T-cell (primary cell): ENCODE results near the gene MINK1. TPM values are rescaled to one million over a fixed set of nuclear protein-coding genes. Genes with fewer than 3 reads are reported as not detected.

Experiments
- ATAC-seq, 4 experiments: fragments of 200-7000 bp in 3 of 4; fragments of 150-1000 bp in 1 of 4; cut with Tn5 transposase; replicated peaks in 1 of 4; 1 replicate in 3 of 4; 2 replicates in 1 of 4; pipeline ENCODE4 v1.10.0; 2021; ENCODE audit warnings: moderate library complexity in 3 of 4, mild to moderate bottlenecking in 2 of 4, moderate number of reproducible peaks in 1 of 4
- CTCF ChIA-PET, 2 donors: fragments of 300-600 bp; sonication (Branson Sonifier 250); formaldehyde crosslinking; loops; one replicate each; lab custom pipeline; 2022; ENCODE audit warnings: antibody characterized with exemption in 2 of 2; lab: Charles Lee
- POLR2A ChIA-PET, 2 donors: fragments of 300-600 bp; sonication (Branson Sonifier 250); formaldehyde crosslinking; loops; one replicate each; lab custom pipeline; 2022; ENCODE audit warnings: antibody characterized with exemption in 2 of 2; lab: Charles Lee
- DNase-seq, 35 experiments: peaks; one replicate each; pipeline versions ENCODE4 v3.0.0 to v3.0.0-alpha.2; 2013 to 2023
- H3K27ac ChIP-seq: one replicate; pipeline ENCODE4 v1.5.1; 2013; ENCODE audit warnings: low read length
- H3K27me3 ChIP-seq, 2 experiments: replicated peaks in 1 of 2; 1 replicate in 1 of 2; 2 replicates in 1 of 2; pipeline versions ENCODE4 v1.6.1 to v1.7.0; 2013; ENCODE audit warnings: low read length in 1 of 2, mixed read lengths in 1 of 2; ENCODE audit not compliant: control insufficient read depth in 2 of 2, insufficient read depth in 2 of 2; ENCODE audit errors: extremely low read depth in 1 of 2
- H3K36me3 ChIP-seq, 2 donors: 1 replicate in 1 of 2; 2 replicates in 1 of 2; pipeline versions ENCODE4 v1.6.1 to v1.7.0; 2013; ENCODE audit warnings: low read length in 1 of 2; ENCODE audit not compliant: control insufficient read depth in 2 of 2, insufficient read depth in 1 of 2; ENCODE audit errors: extremely low read depth in 1 of 2
- H3K4me1 ChIP-seq, 2 experiments: 1 replicate in 1 of 2; 2 replicates in 1 of 2; pipeline versions ENCODE4 v1.6.1 to v1.7.0; 2013; ENCODE audit warnings: low read length in 2 of 2, mixed read lengths in 1 of 2; ENCODE audit not compliant: insufficient read depth in 2 of 2, control insufficient read depth in 1 of 2; ENCODE audit errors: extremely low read depth in 1 of 2
- H3K4me3 ChIP-seq, 2 donors: 1 replicate in 1 of 2; 2 replicates in 1 of 2; pipeline versions ENCODE4 v1.5.1 to v1.7.0; 2013; ENCODE audit warnings: mild to moderate bottlenecking in 2 of 2, low read length in 1 of 2, moderate library complexity in 1 of 2; ENCODE audit not compliant: control insufficient read depth in 1 of 2; ENCODE audit errors: extremely low read depth in 1 of 2
- H3K9me3 ChIP-seq: 2 replicates; pipeline ENCODE4 v1.7.0; 2013
- H3K27ac Mint-ChIP-seq, 2 donors: one replicate each; pipeline ENCODE4 v1.8.0; 2020 to 2021; ENCODE audit warnings: mild to moderate bottlenecking in 2 of 2, mixed read lengths in 2 of 2
- H3K27me3 Mint-ChIP-seq, 2 donors: one replicate each; pipeline ENCODE4 v1.8.0; 2021 to 2022; ENCODE audit warnings: mixed read lengths in 2 of 2
- H3K36me3 Mint-ChIP-seq: one replicate; pipeline ENCODE4 v1.8.0; 2021; ENCODE audit warnings: mixed read lengths
- H3K4me1 Mint-ChIP-seq, 3 donors: one replicate each; pipeline ENCODE4 v1.8.0; 2020 to 2022; ENCODE audit warnings: mixed read lengths in 3 of 3, mild to moderate bottlenecking in 1 of 3
- H3K4me3 Mint-ChIP-seq, 3 donors: one replicate each; pipeline ENCODE4 v1.8.0; 2020 to 2022; ENCODE audit warnings: mild to moderate bottlenecking in 3 of 3, mixed read lengths in 3 of 3, moderate library complexity in 3 of 3
- H3K9me3 Mint-ChIP-seq, 3 donors: one replicate each; pipeline ENCODE4 v1.8.0; 2020 to 2022; ENCODE audit warnings: mixed read lengths in 3 of 3
- WGBS: methylation state at CpG from one replicate; pipeline ENCODE4 v1.1.5; 2013; ENCODE audit warnings: missing lambda C conversion rate; ENCODE audit not compliant: insufficient coverage; 5-methylcytosine and 5-hydroxymethylcytosine counted together
- total RNA-seq, 35 experiments: library from RNA in 6 of 35; stranded (reverse) in 6 of 35; fragments of 120-200 nt in 1 of 35; gene quantifications; one replicate each; pipeline versions ENCODE4 v1.2.1 to v1.2.4 and lab custom pipeline; 2013 to 2026

MINK1 gene
- total RNA-seq, 5 donors from 2014 or later (not counting 1 experiment from before 2014, with no cell fraction given): 156 to 189 (median 164) TPM

- Histone ChIP-seq H3K27me3 (no peaks in the 10 kb centered on the region), H3K27ac (no peak overlapping the region), H3K4me1 (peaks cover 8 to 32% of the 10 kb centered on the region in 2 experiments), H3K36me3 (peaks cover 0 to 15% of the 10 kb centered on the region in 2 donors), H3K4me3 (no peak overlapping the region), H3K9me3 (no peaks in the 10 kb centered on the region)
- DNase-seq: no peak
- H3K4me3 Mint-ChIP-seq: peak overlapping the region in 1 of 3 donors; percentile 28
- POLR2A ChIA-PET: interaction anchor here in 1 of 2 donors (0.6 kb wide), 1 partner anchor 894 kb away, joined by 5 read pairs; no protein-coding TSS in a partner anchor
- 42% methylated on average over 4 of the region's 8 CpGs for WGBS
- peak overlapping the region; percentile 2 to 48 for H3K27ac Mint-ChIP-seq
- CTCF ChIA-PET: interaction anchor here in 1 of 2 donors (0.7 kb wide), 1 partner anchor 14 kb away, joined by 3 read pairs; no protein-coding TSS in a partner anchor
- no peaks in the 10 kb centered on the region for H3K27me3 Mint-ChIP-seq
- H3K36me3 Mint-ChIP-seq: peaks cover 14% of the 10 kb centered on the region
- peak in 1 of 4 experiments; percentile 19 for ATAC-seq
- no peaks in the 10 kb centered on the region for H3K9me3 Mint-ChIP-seq
- peaks cover 73 to 80% (median 73%) of the 10 kb centered on the region in 3 donors for H3K4me1 Mint-ChIP-seq
Measured at GRCh38 chr17:4839965-4840892, 7.1 kb downstream of the MINK1 start.

- ATAC-seq: peak; percentile 23 to 58 (median 47)
- peak overlapping the region; percentile 1 to 48 for H3K27ac Mint-ChIP-seq
- peaks cover 70 to 76% (median 74%) of the 10 kb centered on the region in 3 donors for H3K4me1 Mint-ChIP-seq
- H3K9me3 Mint-ChIP-seq: no peaks in the 10 kb centered on the region
- Histone ChIP-seq H3K4me3 (no peak overlapping the region), H3K9me3 (no peaks in the 10 kb centered on the region), H3K36me3 (peaks cover 0 to 17% of the 10 kb centered on the region in 2 donors), H3K27ac (no peak overlapping the region), H3K27me3 (no peaks in the 10 kb centered on the region), H3K4me1 (peaks cover 6 to 26% of the 10 kb centered on the region in 2 experiments)
- ChIA-PET CTCF (interaction anchor here in 1 of 2 donors (0.7 kb wide), 1 partner anchor 15 kb away, joined by 3 read pairs; no protein-coding TSS in a partner anchor), POLR2A (interaction anchor here in 1 of 2 donors (0.6 kb wide), 1 partner anchor 895 kb away, joined by 5 read pairs; no protein-coding TSS in a partner anchor)
- DNase-seq: peak in 1 of 35 experiments; percentile 34
- H3K27me3 Mint-ChIP-seq: no peaks in the 10 kb centered on the region
- H3K36me3 Mint-ChIP-seq: peaks cover 14% of the 10 kb centered on the region
- peak overlapping the region in 1 of 3 donors; percentile 28 for H3K4me3 Mint-ChIP-seq
- 56% methylated on average over 9 of the region's 10 CpGs for WGBS
Measured at GRCh38 chr17:4840893-4841242, 7.7 kb downstream of the MINK1 start.

GRCh38 chr17:4842376-4842775, 9.2 kb downstream of the MINK1 start:
- Histone ChIP-seq H3K27ac (no peak overlapping the region), H3K4me3 (no peak overlapping the region), H3K4me1 (peaks cover 6 to 22% of the 10 kb centered on the region in 2 experiments), H3K9me3 (no peaks in the 10 kb centered on the region), H3K27me3 (no peaks in the 10 kb centered on the region), H3K36me3 (peaks cover 0 to 20% of the 10 kb centered on the region in 2 donors)
- ChIA-PET POLR2A (no interaction called here), CTCF (interaction anchor here in 1 of 2 donors (0.6 kb wide), 1 partner anchor 117 kb away, joined by 3 read pairs; no protein-coding TSS in a partner anchor)
- Mint-ChIP-seq H3K9me3 (no peaks in the 10 kb centered on the region), H3K4me3 (no peak overlapping the region), H3K4me1 (peaks cover 69 to 77% (median 70%) of the 10 kb centered on the region in 3 donors), H3K27ac (no peak overlapping the region), H3K27me3 (no peaks in the 10 kb centered on the region), H3K36me3 (peaks cover 14% of the 10 kb centered on the region)
- WGBS: 100% methylated on average over 1 of the region's 3 CpGs
- ATAC-seq (no peak), DNase-seq (no peak)

GRCh38 chr17:4843321-4844000, 10.3 kb downstream of the MINK1 start:
- Mint-ChIP-seq H3K27ac (no peak overlapping the region), H3K4me3 (no peak overlapping the region), H3K36me3 (peaks cover 12% of the 10 kb centered on the region), H3K4me1 (peaks cover 61 to 72% (median 67%) of the 10 kb centered on the region in 3 donors), H3K27me3 (no peaks in the 10 kb centered on the region), H3K9me3 (no peaks in the 10 kb centered on the region)
- H3K27me3 ChIP-seq: no peaks in the 10 kb centered on the region
- peaks cover 3 to 11% of the 10 kb centered on the region in 2 donors for H3K36me3 ChIP-seq
- ATAC-seq: no peak
- H3K9me3 ChIP-seq: no peaks in the 10 kb centered on the region
- POLR2A ChIA-PET: no interaction called here
- no peak for DNase-seq
- 89% methylated on average over 8 of the region's 9 CpGs for WGBS
- CTCF ChIA-PET: no interaction called here
- no peak overlapping the region for H3K4me3 ChIP-seq
- peaks cover 6 to 22% of the 10 kb centered on the region in 2 experiments for H3K4me1 ChIP-seq
- H3K27ac ChIP-seq: no peak overlapping the region

GRCh38 chr17:4845118-4845517, 12.0 kb downstream of the MINK1 start:
- Mint-ChIP-seq H3K9me3 (no peaks in the 10 kb centered on the region), H3K27me3 (no peaks in the 10 kb centered on the region), H3K27ac (no peak overlapping the region), H3K4me3 (no peak overlapping the region), H3K36me3 (peaks cover 14% of the 10 kb centered on the region), H3K4me1 (peaks cover 54 to 73% (median 64%) of the 10 kb centered on the region in 3 donors)
- no peak for ATAC-seq
- peak in 1 of 35 experiments; percentile 26 for DNase-seq
- WGBS: 83% methylated on average over 3 of the region's 5 CpGs
- Histone ChIP-seq H3K4me3 (no peak overlapping the region), H3K27ac (no peak overlapping the region), H3K27me3 (no peaks in the 10 kb centered on the region), H3K36me3 (peaks cover 3 to 11% of the 10 kb centered on the region in 2 donors), H3K9me3 (no peaks in the 10 kb centered on the region), H3K4me1 (peaks cover 6 to 21% of the 10 kb centered on the region in 2 experiments)
- ChIA-PET POLR2A (no interaction called here), CTCF (interaction anchor here in 1 of 2 donors (0.6 kb wide), 1 partner anchor 55 kb away, joined by 5 read pairs; no protein-coding TSS in a partner anchor)
